ENCODE data around the gene ME2.
"Not testable (repeated sequence)": the region's sequence is repeated elsewhere in the genome, so short reads cannot be mapped to it uniquely, and the experiment has no call there.

ME2 gene

DNA sequence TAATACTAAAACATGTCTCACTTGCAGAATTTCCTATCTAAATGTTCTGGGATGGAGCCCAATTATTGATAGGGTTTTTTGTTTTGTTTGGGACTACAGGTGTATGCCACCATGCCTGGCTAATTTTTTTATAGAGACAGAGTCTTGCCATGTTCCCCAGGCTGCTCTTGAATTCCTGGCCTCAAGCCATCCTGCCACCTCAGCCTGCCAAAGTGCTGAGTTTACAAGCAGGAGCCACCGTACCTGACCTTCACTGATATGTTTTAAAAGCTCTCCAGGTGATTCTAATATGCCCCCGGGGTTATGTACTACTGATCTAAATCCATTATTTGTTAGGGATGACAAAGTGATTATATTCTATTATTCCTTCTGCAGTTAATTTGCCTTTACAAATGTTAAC, 91.1 kb downstream of the ME2 start:
- Histone ChIP-seq H2AFZ (ENCODE audit: low read length) (no peak overlapping the region), H3K79me2 (ENCODE audit: insufficient read depth, low read length) (no peaks in the 10 kb centered on the region), H3K9me2 (ENCODE audit: low read depth, low read length) (no peaks in the 10 kb centered on the region), H3K9ac (ENCODE audit: low read length) (no peak overlapping the region), H3K36me3 (ENCODE audit: insufficient read depth, low read length) (peaks cover 9% of the 10 kb centered on the region), H3K4me2 (ENCODE audit: low read length) (no peak overlapping the region), H3K9me3 (ENCODE audit: low read length) (no peaks in the 10 kb centered on the region), H3K27ac (ENCODE audit: low read depth, low read length, poor library complexity, severe bottlenecking) (no peak overlapping the region), H3F3A (ENCODE audit: insufficient read depth, low read length) (no peaks in the 10 kb centered on the region), H3K4me1 (ENCODE audit: insufficient read depth, low read length, severe bottlenecking) (peaks cover 17% of the 10 kb centered on the region), H3K4me3 (ENCODE audit: low read depth, low read length, poor library complexity, severe bottlenecking) (no peak overlapping the region), H4K20me1 (ENCODE audit: insufficient read depth, low read length) (no peaks in the 10 kb centered on the region), H3K27me3 (ENCODE audit: insufficient read depth, low read length) (no peaks in the 10 kb centered on the region)
- TF ChIP-seq EZH2 (IDR thresholded peaks at IDR 0.05; ENCODE audit: borderline replicate concordance, low read length) = no peak
- TF ChIP-seq, protein P1, sequence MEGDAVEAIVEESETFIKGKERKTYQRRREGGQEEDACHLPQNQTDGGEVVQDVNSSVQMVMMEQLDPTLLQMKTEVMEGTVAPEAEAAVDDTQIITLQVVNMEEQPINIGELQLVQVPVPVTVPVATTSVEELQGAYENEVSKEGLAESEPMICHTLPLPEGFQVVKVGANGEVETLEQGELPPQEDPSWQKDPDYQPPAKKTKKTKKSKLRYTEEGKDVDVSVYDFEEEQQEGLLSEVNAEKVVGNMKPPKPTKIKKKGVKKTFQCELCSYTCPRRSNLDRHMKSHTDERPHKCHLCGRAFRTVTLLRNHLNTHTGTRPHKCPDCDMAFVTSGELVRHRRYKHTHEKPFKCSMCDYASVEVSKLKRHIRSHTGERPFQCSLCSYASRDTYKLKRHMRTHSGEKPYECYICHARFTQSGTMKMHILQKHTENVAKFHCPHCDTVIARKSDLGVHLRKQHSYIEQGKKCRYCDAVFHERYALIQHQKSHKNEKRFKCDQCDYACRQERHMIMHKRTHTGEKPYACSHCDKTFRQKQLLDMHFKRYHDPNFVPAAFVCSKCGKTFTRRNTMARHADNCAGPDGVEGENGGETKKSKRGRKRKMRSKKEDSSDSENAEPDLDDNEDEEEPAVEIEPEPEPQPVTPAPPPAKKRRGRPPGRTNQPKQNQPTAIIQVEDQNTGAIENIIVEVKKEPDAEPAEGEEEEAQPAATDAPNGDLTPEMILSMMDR (IDR thresholded peaks at IDR 0.05; ENCODE audit: low read length) = no peak

DNA sequence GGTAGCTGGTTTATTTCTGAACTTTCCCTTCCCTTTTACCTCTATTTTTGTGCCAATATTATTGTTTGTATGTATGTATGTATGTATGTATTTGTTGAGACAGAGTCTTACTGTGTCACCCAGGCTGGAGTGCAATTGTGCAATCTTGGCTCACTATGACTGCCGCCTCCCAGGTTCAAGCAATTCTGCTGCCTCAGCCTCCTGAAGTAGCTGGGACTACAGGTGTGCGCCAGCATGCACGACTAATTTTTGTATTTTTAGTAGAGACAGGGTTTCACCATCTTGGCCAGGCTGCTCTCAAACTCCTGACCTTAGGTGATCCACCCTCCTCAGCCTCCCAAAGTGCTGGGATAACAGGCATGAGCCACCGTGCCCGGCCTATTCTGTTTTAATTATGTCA, 93.5 kb downstream of the ME2 start:
- not testable (repeated sequence) for H3K9me3 ChIP-seq (ENCODE audit: low read length); H3F3A ChIP-seq (ENCODE audit: insufficient read depth, low read length); H3K9ac ChIP-seq (ENCODE audit: low read length); H3K27ac ChIP-seq (ENCODE audit: low read depth, low read length, poor library complexity, severe bottlenecking); H3K4me3 ChIP-seq (ENCODE audit: low read depth, low read length, poor library complexity, severe bottlenecking); H3K9me2 ChIP-seq (ENCODE audit: low read depth, low read length); H3K4me2 ChIP-seq (ENCODE audit: low read length); H3K79me2 ChIP-seq (ENCODE audit: insufficient read depth, low read length); H4K20me1 ChIP-seq (ENCODE audit: insufficient read depth, low read length); H2AFZ ChIP-seq (ENCODE audit: low read length); H3K27me3 ChIP-seq (ENCODE audit: insufficient read depth, low read length)
- Histone ChIP-seq H3K4me1 (ENCODE audit: insufficient read depth, low read length, severe bottlenecking) (peaks cover 15% of the 10 kb centered on the region), H3K36me3 (ENCODE audit: insufficient read depth, low read length) (peaks cover 33% of the 10 kb centered on the region)

DNA sequence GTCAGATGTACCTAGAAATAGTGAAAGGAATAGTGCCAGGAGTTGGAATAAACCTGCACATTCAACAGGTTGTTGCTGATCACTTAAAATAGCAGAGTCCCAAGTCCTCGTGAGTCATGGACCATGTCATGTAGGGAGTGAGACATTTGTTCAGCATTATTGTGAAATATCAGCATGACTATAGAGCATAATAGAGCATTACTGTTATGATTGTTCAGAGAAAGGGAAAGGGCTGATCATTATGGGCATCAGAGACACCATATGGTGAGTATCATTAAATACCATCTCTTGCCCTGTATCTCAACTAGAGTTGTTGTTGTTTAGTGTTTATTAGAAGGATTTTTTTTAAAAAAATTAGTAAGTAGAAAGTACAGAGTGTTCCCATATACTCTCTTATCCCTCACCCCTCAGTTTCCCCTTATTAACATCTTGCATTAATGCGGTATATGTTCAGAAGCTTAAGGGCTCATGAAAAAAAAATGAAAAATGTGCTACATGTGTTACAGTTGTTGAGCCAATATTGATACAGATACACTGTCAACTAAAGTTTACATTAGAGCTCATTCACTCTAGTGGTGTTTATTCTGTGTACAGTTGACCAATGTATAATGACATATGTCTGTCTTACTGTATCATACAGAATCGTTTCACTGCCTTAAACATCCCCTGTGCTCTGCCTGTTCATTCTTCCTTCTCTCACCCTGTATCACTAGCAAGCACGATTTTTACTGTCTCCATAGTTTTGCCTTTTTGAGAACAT, 94.6 kb downstream of the ME2 start:
- TF ChIP-seq EZH2 (IDR thresholded peaks at IDR 0.05; ENCODE audit: borderline replicate concordance, low read length) = no peak
- TF ChIP-seq, protein P1 (IDR thresholded peaks at IDR 0.05; ENCODE audit: low read length) = no peak

More for the DNA sequence above, 94.6 kb downstream of the ME2 start:
- H3K27me3 ChIP-seq (ENCODE audit: insufficient read depth, low read length) = no peaks in the 10 kb centered on the region
- no peaks in the 10 kb centered on the region for H3K9me2 ChIP-seq (ENCODE audit: low read depth, low read length)
- peaks cover 11% of the 10 kb centered on the region for H3K4me1 ChIP-seq (ENCODE audit: insufficient read depth, low read length, severe bottlenecking)
- no peaks in the 10 kb centered on the region for H3F3A ChIP-seq (ENCODE audit: insufficient read depth, low read length)
- no peak overlapping the region for H3K9ac ChIP-seq (ENCODE audit: low read length)
- H3K4me2 ChIP-seq (ENCODE audit: low read length) = no peak overlapping the region
- no peaks in the 10 kb centered on the region for H3K79me2 ChIP-seq (ENCODE audit: insufficient read depth, low read length)
- H3K9me3 ChIP-seq (ENCODE audit: low read length) = peaks cover 2% of the 10 kb centered on the region; the same call in 1 of the 2 replicates
- H2AFZ ChIP-seq (ENCODE audit: low read length) = no peak overlapping the region
- H3K27ac ChIP-seq (ENCODE audit: low read depth, low read length, poor library complexity, severe bottlenecking) = no peak overlapping the region
- no peak overlapping the region for H3K4me3 ChIP-seq (ENCODE audit: low read depth, low read length, poor library complexity, severe bottlenecking)
- peaks cover 44% of the 10 kb centered on the region for H3K36me3 ChIP-seq (ENCODE audit: insufficient read depth, low read length)
- H4K20me1 ChIP-seq (ENCODE audit: insufficient read depth, low read length) = no peaks in the 10 kb centered on the region
